Neural progenitor cell (in vitro differentiated cells): ENCODE measurements around the gene DMAC2. TPM values are rescaled to one million over a fixed set of nuclear protein-coding genes. Genes with fewer than 3 reads are reported as not detected.
A peak's percentile ranks its signal among the peaks of the same experiment; 100 is the strongest.

ENCODE experiments used
- DNase-seq: peaks from one replicate; pipeline ENCODE4 v3.0.0-alpha.2; 2016; ENCODE audit warnings: low spot score
- H2AFZ ChIP-seq: fragments of 200-600 bp; sonication (generic); replicated peaks from 2 replicates; pipeline ENCODE4 v1.6.1; 2016; ENCODE audit warnings: antibody characterized with exemption
- H3F3A ChIP-seq: fragments of 200-600 bp; sonication (generic); 2 replicates; pipeline ENCODE4 v1.6.1; 2016; ENCODE audit warnings: antibody characterized with exemption, low read depth
- H3K27ac ChIP-seq: fragments of 200-600 bp; sonication (generic); 2 replicates; pipeline ENCODE4 v1.5.1; 2016; ENCODE audit warnings: mild to moderate bottlenecking
- H3K27me3 ChIP-seq: fragments of 200-600 bp; sonication (generic); 2 replicates; pipeline ENCODE4 v1.6.1; 2016; ENCODE audit warnings: mild to moderate bottlenecking, moderate library complexity
- H3K36me3 ChIP-seq: fragments of 200-600 bp; sonication (generic); 2 replicates; pipeline ENCODE4 v1.5.1; 2016
- H3K4me1 ChIP-seq: fragments of 200-600 bp; sonication (generic); 2 replicates; pipeline ENCODE4 v1.6.1; 2016; ENCODE audit warnings: mixed run types
- H3K4me2 ChIP-seq: fragments of 200-600 bp; sonication (generic); 2 replicates; pipeline ENCODE4 v1.6.1; 2016
- H3K4me3 ChIP-seq: fragments of 200-600 bp; sonication (generic); 2 replicates; pipeline ENCODE4 v1.5.1; 2016
- H3K79me2 ChIP-seq: fragments of 200-600 bp; sonication (generic); 2 replicates; pipeline ENCODE4 v1.6.1; 2016; ENCODE audit warnings: low read depth
- H3K9ac ChIP-seq: fragments of 200-600 bp; sonication (generic); 2 replicates; pipeline ENCODE4 v1.6.1; 2016
- H3K9me3 ChIP-seq: fragments of 200-600 bp; sonication (generic); 2 replicates; pipeline ENCODE4 v1.5.1; 2016; ENCODE audit warnings: low read depth
- H4K20me1 ChIP-seq: fragments of 200-600 bp; sonication (generic); 2 replicates; pipeline ENCODE4 v1.6.1; 2016; ENCODE audit warnings: low read depth
- H3K27ac Mint-ChIP-seq: 3 replicates; pipeline ENCODE4 v1.8.0; 2021; ENCODE audit warnings: mixed read lengths
- H3K27me3 Mint-ChIP-seq: 2 replicates; pipeline ENCODE4 v1.8.0; 2022; ENCODE audit warnings: low read depth, mild to moderate bottlenecking, inconsistent platforms, moderate library complexity, mixed read lengths; ENCODE audit not compliant: insufficient read depth
- H3K36me3 Mint-ChIP-seq: 3 replicates; pipeline ENCODE4 v1.8.0; 2021; ENCODE audit warnings: mixed read lengths
- H3K4me1 Mint-ChIP-seq: 3 replicates; pipeline ENCODE4 v1.8.0; 2021; ENCODE audit warnings: mixed read lengths
- H3K4me3 Mint-ChIP-seq: 3 replicates; pipeline ENCODE4 v1.8.0; 2021; ENCODE audit warnings: mild to moderate bottlenecking, moderate library complexity, mixed read lengths
- H3K9me3 Mint-ChIP-seq: 3 replicates; pipeline ENCODE4 v1.8.0; 2020; ENCODE audit warnings: mixed read lengths
- EZH2 ChIP-seq: fragments of 200-600 bp; sonication (generic); IDR thresholded peaks from 2 replicates; pipeline ENCODE4 v1.6.1; 2017; ENCODE audit warnings: antibody characterized with exemption, mild to moderate bottlenecking, moderate library complexity
- EZH2phosphoT487 ChIP-seq: fragments of 200-600 bp; sonication (generic); IDR thresholded peaks from 2 replicates; pipeline ENCODE4 v1.6.1; 2017; ENCODE audit warnings: antibody characterized with exemption
- total RNA-seq: library from RNA; depleted of rRNA; stranded (reverse); fragments of >200 nt; gene quantifications from 2 replicates; pipeline ENCODE4 v1.2.3, GENCODE V29; 2015; ENCODE audit warnings: low replicate concordance
- TF ChIP-seq, protein P1 (sequence below): fragments of 200-600 bp; sonication (generic); IDR thresholded peaks from 2 replicates; pipeline ENCODE4 v1.5.1; 2017; ENCODE audit warnings: antibody characterized with exemption, mild to moderate bottlenecking

DMAC2 gene
- total RNA-seq, 1 donor from 2014 or later: 39.8 TPM

DNA sequence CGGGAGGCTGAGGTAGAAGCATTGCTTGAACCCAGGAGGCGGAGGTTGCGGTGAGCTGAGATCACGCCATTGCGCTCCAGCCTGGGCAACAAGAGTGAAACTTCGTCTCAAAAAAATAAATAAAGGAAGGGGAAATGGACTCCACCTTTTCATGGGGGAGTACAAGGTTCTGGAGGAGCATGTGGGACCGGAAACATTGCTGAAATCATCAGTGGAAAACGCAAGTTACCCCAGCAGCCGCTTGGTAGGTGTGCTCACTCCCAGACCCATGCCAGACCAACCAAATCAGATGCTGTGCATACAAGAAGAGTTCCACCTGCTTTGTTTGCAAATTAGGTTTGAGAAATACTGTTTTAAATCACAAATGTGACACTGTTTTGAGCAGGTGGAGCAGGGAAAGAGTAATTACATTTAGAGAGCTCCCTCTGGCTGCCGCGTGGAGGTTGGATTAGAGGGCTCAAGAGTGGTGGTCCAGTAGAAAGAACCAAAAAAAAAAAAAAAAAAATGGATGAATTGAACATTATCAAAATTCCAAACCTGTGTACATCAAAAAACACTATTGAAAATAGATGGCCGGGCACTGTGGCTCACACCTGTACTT lies 8.1 kb upstream of the DMAC2 start:
- Histone ChIP-seq H4K20me1 (no peaks in the 10 kb centered on the region), H3F3A (no peaks in the 10 kb centered on the region), H3K27ac (no peak overlapping the region), H3K79me2 (no peaks in the 10 kb centered on the region), H3K36me3 (no peaks in the 10 kb centered on the region), H2AFZ (no peak overlapping the region), H3K4me1 (no peaks in the 10 kb centered on the region), H3K4me3 (no peak overlapping the region), H3K9ac (no peak overlapping the region), H3K27me3 (peaks cover 27% of the 10 kb centered on the region), H3K4me2 (no peak overlapping the region), H3K9me3 (no peaks in the 10 kb centered on the region)
- Mint-ChIP-seq H3K4me1 (peaks cover 5% of the 10 kb centered on the region), H3K27ac (no peak overlapping the region), H3K36me3 (no peaks in the 10 kb centered on the region), H3K4me3 (no peak overlapping the region), H3K27me3 (peaks cover 20% of the 10 kb centered on the region), H3K9me3 (no peaks in the 10 kb centered on the region)
- DNase-seq: no peak
- TF ChIP-seq EZH2phosphoT487: no peak
- TF ChIP-seq, protein P1, sequence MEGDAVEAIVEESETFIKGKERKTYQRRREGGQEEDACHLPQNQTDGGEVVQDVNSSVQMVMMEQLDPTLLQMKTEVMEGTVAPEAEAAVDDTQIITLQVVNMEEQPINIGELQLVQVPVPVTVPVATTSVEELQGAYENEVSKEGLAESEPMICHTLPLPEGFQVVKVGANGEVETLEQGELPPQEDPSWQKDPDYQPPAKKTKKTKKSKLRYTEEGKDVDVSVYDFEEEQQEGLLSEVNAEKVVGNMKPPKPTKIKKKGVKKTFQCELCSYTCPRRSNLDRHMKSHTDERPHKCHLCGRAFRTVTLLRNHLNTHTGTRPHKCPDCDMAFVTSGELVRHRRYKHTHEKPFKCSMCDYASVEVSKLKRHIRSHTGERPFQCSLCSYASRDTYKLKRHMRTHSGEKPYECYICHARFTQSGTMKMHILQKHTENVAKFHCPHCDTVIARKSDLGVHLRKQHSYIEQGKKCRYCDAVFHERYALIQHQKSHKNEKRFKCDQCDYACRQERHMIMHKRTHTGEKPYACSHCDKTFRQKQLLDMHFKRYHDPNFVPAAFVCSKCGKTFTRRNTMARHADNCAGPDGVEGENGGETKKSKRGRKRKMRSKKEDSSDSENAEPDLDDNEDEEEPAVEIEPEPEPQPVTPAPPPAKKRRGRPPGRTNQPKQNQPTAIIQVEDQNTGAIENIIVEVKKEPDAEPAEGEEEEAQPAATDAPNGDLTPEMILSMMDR: peak; percentile 4

DNA sequence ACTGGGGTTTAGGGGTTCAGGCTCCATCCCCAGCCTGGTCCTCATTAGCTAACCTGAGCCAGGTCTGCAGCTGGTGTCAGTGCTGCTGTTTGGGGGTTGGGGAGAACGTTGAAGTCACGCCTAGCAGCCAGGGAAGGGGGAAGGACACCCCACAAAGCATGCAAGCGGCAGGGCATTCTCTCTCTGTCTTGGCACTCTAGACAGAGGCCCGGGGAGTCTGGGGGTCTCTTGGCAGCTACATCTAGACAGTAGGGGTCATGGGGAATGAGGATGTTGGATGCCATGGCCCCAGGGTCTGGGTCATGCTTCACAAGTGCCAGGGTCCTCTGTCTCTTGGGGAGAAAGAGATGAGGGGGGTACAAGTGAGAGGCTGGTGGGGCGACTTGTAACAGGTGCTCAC lies 5.9 kb upstream of the DMAC2 start:
- Mint-ChIP-seq H3K27me3 (peaks cover 21% of the 10 kb centered on the region), H3K27ac (no peak overlapping the region), H3K4me3 (no peak overlapping the region), H3K9me3 (peaks cover 4% of the 10 kb centered on the region), H3K36me3 (no peaks in the 10 kb centered on the region), H3K4me1 (peaks cover 5% of the 10 kb centered on the region)
- no peak for DNase-seq
- TF ChIP-seq, protein P1: no peak
- TF ChIP-seq EZH2 (no peak), EZH2phosphoT487 (no peak)
- no peaks in the 10 kb centered on the region for H3F3A ChIP-seq
- H4K20me1 ChIP-seq: no peaks in the 10 kb centered on the region
- H3K9me3 ChIP-seq: no peaks in the 10 kb centered on the region
- no peaks in the 10 kb centered on the region for H3K4me1 ChIP-seq
- H3K9ac ChIP-seq: no peak overlapping the region
- peaks cover 27% of the 10 kb centered on the region for H3K27me3 ChIP-seq
- H3K36me3 ChIP-seq: no peaks in the 10 kb centered on the region
- no peak overlapping the region for H3K4me3 ChIP-seq
- H3K27ac ChIP-seq: no peak overlapping the region
- H2AFZ ChIP-seq: no peak overlapping the region
- no peak overlapping the region for H3K4me2 ChIP-seq
- H3K79me2 ChIP-seq: no peaks in the 10 kb centered on the region

DNA sequence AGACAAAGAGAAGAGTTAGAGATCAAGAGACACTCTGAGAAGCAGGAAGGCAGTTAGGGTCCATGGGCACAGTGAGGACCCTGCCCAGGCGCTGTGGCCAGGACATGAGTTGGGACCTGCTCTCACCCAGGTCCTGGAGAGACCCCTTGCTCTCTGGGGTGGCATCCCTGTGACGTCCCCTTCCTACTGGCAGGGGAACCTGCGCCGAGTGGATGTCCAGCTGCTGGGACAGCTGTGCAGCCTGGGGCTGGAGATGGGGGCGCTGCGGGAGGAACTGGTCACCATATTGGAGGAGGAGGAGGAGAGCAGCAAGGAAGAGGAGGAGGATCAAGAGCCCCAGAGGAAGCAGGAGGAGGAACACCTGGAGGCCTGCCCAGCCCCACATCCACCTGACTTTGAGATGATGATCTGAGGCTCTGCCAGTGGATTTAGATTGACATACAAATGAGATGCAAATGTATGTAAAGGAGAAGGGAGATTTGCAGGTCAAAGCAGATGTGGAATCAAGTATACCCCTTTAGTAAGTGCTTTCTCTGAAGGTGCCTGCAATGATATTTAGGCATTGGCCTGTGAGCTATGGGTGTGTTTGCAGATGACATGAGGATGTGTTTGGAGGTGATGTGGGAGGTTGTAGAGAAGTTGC lies 4.2 kb upstream of the DMAC2 start:
- DNase-seq: no peak
- H3K36me3 ChIP-seq: no peaks in the 10 kb centered on the region
- H3K4me1 ChIP-seq: peaks cover 1% of the 10 kb centered on the region
- H3K27ac Mint-ChIP-seq: no peak overlapping the region
- no peak overlapping the region for H3K4me3 ChIP-seq
- no peak overlapping the region for H3K4me3 Mint-ChIP-seq
- no peaks in the 10 kb centered on the region for H3K36me3 Mint-ChIP-seq
- H3K27me3 ChIP-seq: peaks cover 24% of the 10 kb centered on the region
- H3K79me2 ChIP-seq: peaks cover 4% of the 10 kb centered on the region
- TF ChIP-seq EZH2phosphoT487: no peak
- no peak for TF ChIP-seq EZH2
- TF ChIP-seq, protein P1: no peak
- H3K9me3 Mint-ChIP-seq: peaks cover 4% of the 10 kb centered on the region
- H3K4me1 Mint-ChIP-seq: peaks cover 3% of the 10 kb centered on the region
- H3K4me2 ChIP-seq: no peak overlapping the region
- no peak overlapping the region for H2AFZ ChIP-seq
- no peak overlapping the region for H3K27ac ChIP-seq
- H3F3A ChIP-seq: no peaks in the 10 kb centered on the region
- H3K9me3 ChIP-seq: no peaks in the 10 kb centered on the region
- no peaks in the 10 kb centered on the region for H4K20me1 ChIP-seq
- H3K9ac ChIP-seq: no peak overlapping the region
- peaks cover 15% of the 10 kb centered on the region for H3K27me3 Mint-ChIP-seq
